Measurements from ENCODE around the gene CSF1R. TPM values are rescaled to one million over a fixed set of nuclear protein-coding genes. Genes with fewer than 3 reads are reported as not detected.

The CSF1R gene
- total and polyA plus RNA-seq, 2 donors (not counting 3 experiments of a cell fraction or from before 2014, with no cell fraction given), result not detected

DNA sequence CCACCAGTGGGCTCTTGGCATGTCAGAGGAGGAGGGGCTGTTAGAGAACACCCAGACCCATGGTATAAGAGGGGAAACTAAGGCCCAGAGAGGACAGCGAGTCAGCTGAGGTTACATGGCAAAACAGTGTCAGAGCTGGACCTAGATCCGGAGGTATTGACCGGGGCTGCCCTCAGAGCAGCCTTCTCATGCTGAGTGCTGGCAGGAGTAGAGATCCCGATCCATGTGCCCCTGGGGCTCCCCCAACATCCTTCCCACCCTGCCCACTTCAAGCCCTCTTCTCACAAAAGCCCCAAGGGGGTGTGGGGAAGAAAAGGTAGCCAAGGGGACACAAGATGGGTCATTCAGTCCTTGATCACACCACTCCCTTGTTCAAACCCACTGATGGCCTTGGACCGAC lies 19.9 kb downstream of the CSF1R start:
- ChIA-PET POLR2A (no interaction called here), CTCF (interaction anchor here (1.0 to 1.6 kb wide), 5 partner anchors 9 to 399 kb away, joined by 3 to 4 read pairs (median 3); no protein-coding TSS in a partner anchor)
- dilution Hi-C loops (cut with MboI; ENCODE audit: extremely low pct_ligation_motif_present, low sequenced_read_pairs), result no loop called here
- H2AFZ ChIP-seq (ENCODE audit: low read depth, low read length), result no peak overlapping the region
- peaks cover 29% of the 10 kb centered on the region for H3K4me1 ChIP-seq (ENCODE audit: control insufficient read depth, extremely low read depth, insufficient read depth, low read length)
- H3K36me3 ChIP-seq (ENCODE audit: control insufficient read depth in 2 of 2, extremely low read depth in 1 of 2, insufficient read depth in 2 of 2, low read length in 2 of 2), result no peaks in the 10 kb centered on the region
- no peak for TF ChIP-seq MYC (IDR thresholded peaks at IDR 0.05; ENCODE audit: low read depth, low read length)
- no peak for TF ChIP-seq JUN (IDR thresholded peaks at IDR 0.05; ENCODE audit: borderline replicate concordance, insufficient read depth, insufficient read length, low read depth)
- TF ChIP-seq, protein P1, sequence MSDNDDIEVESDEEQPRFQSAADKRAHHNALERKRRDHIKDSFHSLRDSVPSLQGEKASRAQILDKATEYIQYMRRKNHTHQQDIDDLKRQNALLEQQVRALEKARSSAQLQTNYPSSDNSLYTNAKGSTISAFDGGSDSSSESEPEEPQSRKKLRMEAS (IDR thresholded peaks at IDR 0.05; ENCODE audit: insufficient read depth, insufficient read length), result no peak
- no peak for TF ChIP-seq POLR2A (IDR thresholded peaks at IDR 0.05; ENCODE audit: low read depth, low read length)
- TF ChIP-seq, protein P2, sequence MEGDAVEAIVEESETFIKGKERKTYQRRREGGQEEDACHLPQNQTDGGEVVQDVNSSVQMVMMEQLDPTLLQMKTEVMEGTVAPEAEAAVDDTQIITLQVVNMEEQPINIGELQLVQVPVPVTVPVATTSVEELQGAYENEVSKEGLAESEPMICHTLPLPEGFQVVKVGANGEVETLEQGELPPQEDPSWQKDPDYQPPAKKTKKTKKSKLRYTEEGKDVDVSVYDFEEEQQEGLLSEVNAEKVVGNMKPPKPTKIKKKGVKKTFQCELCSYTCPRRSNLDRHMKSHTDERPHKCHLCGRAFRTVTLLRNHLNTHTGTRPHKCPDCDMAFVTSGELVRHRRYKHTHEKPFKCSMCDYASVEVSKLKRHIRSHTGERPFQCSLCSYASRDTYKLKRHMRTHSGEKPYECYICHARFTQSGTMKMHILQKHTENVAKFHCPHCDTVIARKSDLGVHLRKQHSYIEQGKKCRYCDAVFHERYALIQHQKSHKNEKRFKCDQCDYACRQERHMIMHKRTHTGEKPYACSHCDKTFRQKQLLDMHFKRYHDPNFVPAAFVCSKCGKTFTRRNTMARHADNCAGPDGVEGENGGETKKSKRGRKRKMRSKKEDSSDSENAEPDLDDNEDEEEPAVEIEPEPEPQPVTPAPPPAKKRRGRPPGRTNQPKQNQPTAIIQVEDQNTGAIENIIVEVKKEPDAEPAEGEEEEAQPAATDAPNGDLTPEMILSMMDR (IDR thresholded peaks at IDR 0.05; ENCODE audit: extremely low read depth in 1 of 2, insufficient read depth in 1 of 2, low read depth in 1 of 2, low read length in 2 of 2), result no peak
- no peak for TF ChIP-seq GATA2 (IDR thresholded peaks at IDR 0.05; ENCODE audit: insufficient read depth, insufficient read length, low read depth, low read length)
- TF ChIP-seq POLR2AphosphoS5 (IDR thresholded peaks at IDR 0.05; ENCODE audit: insufficient read depth, low read depth, low read length), result no peak
- TF ChIP-seq FOS (IDR thresholded peaks at IDR 0.05; ENCODE audit: borderline replicate concordance, insufficient read depth, low read length), result no peak
- no peak for TF ChIP-seq EZH2 (IDR thresholded peaks at IDR 0.05; ENCODE audit: borderline replicate concordance, low read depth, low read length, severe bottlenecking)
- no peak overlapping the region for H3K27ac ChIP-seq (ENCODE audit: insufficient read depth, low read depth, low read length)
- no peaks in the 10 kb centered on the region for H3K79me2 ChIP-seq (ENCODE audit: control insufficient read depth, insufficient read depth, low read length)
- intact Hi-C loops (cut with micrococcal nuclease), result no loop called here
- no peaks in the 10 kb centered on the region for H3K9me1 ChIP-seq (replicated peaks; ENCODE audit: control insufficient read depth, extremely low read depth, insufficient read depth, low read length)
- BruUV-seq (replicated peaks), result no TSS peak
- H3K27me3 ChIP-seq (ENCODE audit: control insufficient read depth in 2 of 2, insufficient read depth in 2 of 2, low read length in 2 of 2), result no peaks in the 10 kb centered on the region
- H4K20me1 ChIP-seq (replicated peaks; ENCODE audit: control insufficient read depth, extremely low read depth, insufficient read depth, low read length), result no peaks in the 10 kb centered on the region
- H3K9me3 ChIP-seq (replicated peaks; ENCODE audit: control insufficient read depth, insufficient read depth, low read length), result no peaks in the 10 kb centered on the region
- H3K9ac ChIP-seq (replicated peaks; ENCODE audit: extremely low read depth, insufficient read depth, low read length), result no peak overlapping the region
- DNase-seq (ENCODE audit: low read depth, low spot score), result no peak
- H3K4me3 ChIP-seq (replicated peaks in 1 of 3; ENCODE audit: insufficient read depth in 1 of 3, low read depth in 1 of 3, low read length in 3 of 3), result no peak overlapping the region
- no peak for FAIRE-seq
- no peak overlapping the region for H3K4me2 ChIP-seq (ENCODE audit: insufficient read depth, low read length)
